HG02943 (cell line): ENCODE measurements around the gene GATA2.

ENCODE experiments used
- ATAC-seq: cut with Tn5 transposase; IDR thresholded peaks from one replicate; pipeline ENCODE4 v1.9.1; 2021; ENCODE audit warnings: mild to moderate bottlenecking, low read depth, moderate library complexity; ENCODE audit not compliant: unreplicated experiment

GATA2 gene

GRCh38 chr3:128492671-128493569 lies at the start of gene GATA2:
Gene GATA2, minus strand, starts transcription at chr3:128493201. Its CDS starts 6,170 bp downstream, at chr3:128487031.
- ATAC-seq = no peak

GRCh38 chr3:128541246-128541645 lies 48.2 kb upstream of the GATA2 start:
- no peak for ATAC-seq

- ATAC-seq = no peak
Measured at GRCh38 chr3:128539376-128539775, 46.4 kb upstream of the GATA2 start.

- no peak for ATAC-seq
Measured at GRCh38 chr3:128537091-128537703, 44.2 kb upstream of the GATA2 start.

GRCh38 chr3:128532012-128532983 lies 39.3 kb upstream of the GATA2 start:
- no peak for ATAC-seq

- ATAC-seq = no peak
Measured at GRCh38 chr3:128524374-128525299, 31.6 kb upstream of the GATA2 start.

GRCh38 chr3:128523591-128523990 lies 30.6 kb upstream of the GATA2 start:
- ATAC-seq = no peak

- no peak for ATAC-seq
Measured at GRCh38 chr3:128521715-128522114, 28.7 kb upstream of the GATA2 start.

GRCh38 chr3:128518587-128519490 lies 25.8 kb upstream of the GATA2 start:
- ATAC-seq = no peak

- no peak for ATAC-seq
Measured at GRCh38 chr3:128517648-128518047, 24.6 kb upstream of the GATA2 start.

- no peak for ATAC-seq
Measured at GRCh38 chr3:128515967-128516366, 23.0 kb upstream of the GATA2 start.

GRCh38 chr3:128508852-128509251 lies 15.9 kb upstream of the GATA2 start:
- no peak for ATAC-seq

GRCh38 chr3:128506754-128507153 lies 13.8 kb upstream of the GATA2 start:
- no peak for ATAC-seq

- no peak for ATAC-seq
Measured at GRCh38 chr3:128505771-128506170, 12.8 kb upstream of the GATA2 start.

GRCh38 chr3:128504963-128505730 lies 12.1 kb upstream of the GATA2 start:
- no peak for ATAC-seq

- no peak for ATAC-seq
Measured at GRCh38 chr3:128504533-128504915, 11.5 kb upstream of the GATA2 start.

GRCh38 chr3:128503751-128504532 lies 10.9 kb upstream of the GATA2 start:
- no peak for ATAC-seq
